AG04449 (cell line): ENCODE data around the gene CDH12.

Experiments used
- CTCF ChIA-PET: fragments of 350-600 bp; formaldehyde crosslinking; extraction: SDS; loops from one replicate; lab custom pipeline; 2021; ENCODE audit warnings: antibody characterized with exemption; lab: Yijun Ruan, JAX
- POLR2A ChIA-PET: fragments of 400-600, 350-600 bp; formaldehyde crosslinking; extraction: SDS; loops from one replicate; lab custom pipeline; 2020; ENCODE audit warnings: antibody characterized with exemption, inconsistent platforms; lab: Yijun Ruan, JAX
- DNase-seq: peaks from one replicate; pipeline ENCODE4 v3.0.0-alpha.2; 2010; ENCODE audit warnings: low read depth, low spot score
- H3K4me3 ChIP-seq: 2 replicates; pipeline ENCODE4 v1.5.1; 2011; ENCODE audit warnings: low read depth, mild to moderate bottlenecking, control low read depth, low read length
- TF ChIP-seq, protein P1 (sequence below): IDR thresholded peaks from one replicate; pipeline ENCODE4 v1.5.1; 2011; ENCODE audit warnings: mild to moderate bottlenecking, moderate library complexity, low read length, control low read depth, inconsistent platforms; ENCODE audit not compliant: insufficient read depth; ENCODE audit errors: missing control alignments

Gene CDH12

DNA sequence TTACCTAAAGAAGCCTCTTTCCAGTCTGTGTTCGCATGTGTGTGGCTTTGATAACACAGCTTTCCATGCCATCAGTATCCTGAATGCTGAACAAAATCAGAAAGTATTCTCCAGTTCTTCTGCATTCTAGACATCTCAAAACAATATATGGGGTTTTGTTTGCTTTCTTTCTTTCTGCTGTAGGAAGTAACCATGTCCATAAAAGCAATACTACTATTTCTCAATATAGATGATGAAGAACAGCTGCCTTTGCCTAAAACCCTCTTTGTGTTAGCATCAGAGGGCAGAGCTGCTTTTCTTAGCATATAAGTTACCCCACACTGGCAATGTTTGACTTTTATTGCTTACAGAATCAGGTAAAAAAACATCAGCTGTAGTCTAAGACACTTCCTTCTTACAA is 963.6 kb downstream of the CDH12 start:
- no peak overlapping the region for H3K4me3 ChIP-seq
- DNase-seq = no peak
- ChIA-PET CTCF (no interaction called here), POLR2A (no interaction called here)
- TF ChIP-seq, protein P1, sequence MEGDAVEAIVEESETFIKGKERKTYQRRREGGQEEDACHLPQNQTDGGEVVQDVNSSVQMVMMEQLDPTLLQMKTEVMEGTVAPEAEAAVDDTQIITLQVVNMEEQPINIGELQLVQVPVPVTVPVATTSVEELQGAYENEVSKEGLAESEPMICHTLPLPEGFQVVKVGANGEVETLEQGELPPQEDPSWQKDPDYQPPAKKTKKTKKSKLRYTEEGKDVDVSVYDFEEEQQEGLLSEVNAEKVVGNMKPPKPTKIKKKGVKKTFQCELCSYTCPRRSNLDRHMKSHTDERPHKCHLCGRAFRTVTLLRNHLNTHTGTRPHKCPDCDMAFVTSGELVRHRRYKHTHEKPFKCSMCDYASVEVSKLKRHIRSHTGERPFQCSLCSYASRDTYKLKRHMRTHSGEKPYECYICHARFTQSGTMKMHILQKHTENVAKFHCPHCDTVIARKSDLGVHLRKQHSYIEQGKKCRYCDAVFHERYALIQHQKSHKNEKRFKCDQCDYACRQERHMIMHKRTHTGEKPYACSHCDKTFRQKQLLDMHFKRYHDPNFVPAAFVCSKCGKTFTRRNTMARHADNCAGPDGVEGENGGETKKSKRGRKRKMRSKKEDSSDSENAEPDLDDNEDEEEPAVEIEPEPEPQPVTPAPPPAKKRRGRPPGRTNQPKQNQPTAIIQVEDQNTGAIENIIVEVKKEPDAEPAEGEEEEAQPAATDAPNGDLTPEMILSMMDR = no peak

DNA sequence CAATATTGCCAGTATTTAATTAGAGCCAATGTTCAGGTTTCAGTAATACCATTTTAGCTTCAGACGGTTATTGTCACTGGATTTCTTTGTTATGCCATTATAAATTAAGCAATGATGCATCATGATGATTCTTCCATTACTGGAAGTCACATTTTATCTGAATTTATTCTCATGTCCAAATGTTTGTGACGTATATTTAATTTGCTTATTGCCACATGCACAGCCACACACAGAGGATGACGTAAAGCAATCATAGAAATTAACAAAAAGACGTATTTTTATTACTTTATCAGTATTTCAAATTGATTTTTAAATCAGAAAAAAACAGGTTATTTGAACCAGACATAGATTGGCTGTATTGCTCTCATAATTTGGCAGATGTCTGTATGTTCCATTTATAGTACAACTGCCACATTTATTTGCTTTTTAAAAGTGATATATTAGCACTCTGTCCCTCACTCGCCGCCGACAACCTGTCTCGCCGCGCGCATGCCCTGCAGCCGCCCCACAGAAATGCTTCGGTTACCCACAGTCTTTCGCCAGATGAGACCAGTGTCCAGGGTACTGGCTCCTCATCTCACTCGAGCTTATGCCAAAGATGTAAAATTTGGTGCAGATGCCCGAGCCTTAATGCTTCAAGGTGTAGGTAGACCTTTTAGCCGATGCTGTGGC is 970.9 kb downstream of the CDH12 start:
- ChIA-PET POLR2A (no interaction called here), CTCF (no interaction called here)
- TF ChIP-seq, protein P1 = no peak

DNA sequence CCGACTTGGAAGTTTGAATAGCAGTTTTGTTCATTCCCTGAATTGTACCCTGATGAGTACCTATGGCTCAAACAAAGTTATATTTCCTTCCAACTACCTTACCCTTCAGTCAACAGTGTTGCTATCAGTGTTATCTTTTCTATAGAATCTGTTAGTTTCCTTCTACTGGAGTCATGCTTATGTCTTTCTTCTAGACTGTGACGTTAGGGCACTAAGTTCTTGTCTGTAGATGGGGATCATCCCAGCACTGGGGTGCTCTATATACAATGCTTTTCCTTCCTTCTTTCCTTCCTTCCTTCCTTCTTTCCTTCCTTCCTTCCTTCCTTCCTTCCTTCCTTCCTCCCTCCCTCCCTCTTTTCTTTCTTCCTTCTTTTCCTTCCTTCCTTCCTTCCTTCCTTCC is 973.0 kb downstream of the CDH12 start:
- CTCF ChIA-PET = no interaction called here
- no peak overlapping the region for H3K4me3 ChIP-seq
- no peak for DNase-seq
- POLR2A ChIA-PET = no interaction called here
- TF ChIP-seq, protein P1 = no peak

More for the DNA sequence above, 970.9 kb downstream of the CDH12 start:
- no peak overlapping the region for H3K4me3 ChIP-seq
- DNase-seq = no peak

DNA sequence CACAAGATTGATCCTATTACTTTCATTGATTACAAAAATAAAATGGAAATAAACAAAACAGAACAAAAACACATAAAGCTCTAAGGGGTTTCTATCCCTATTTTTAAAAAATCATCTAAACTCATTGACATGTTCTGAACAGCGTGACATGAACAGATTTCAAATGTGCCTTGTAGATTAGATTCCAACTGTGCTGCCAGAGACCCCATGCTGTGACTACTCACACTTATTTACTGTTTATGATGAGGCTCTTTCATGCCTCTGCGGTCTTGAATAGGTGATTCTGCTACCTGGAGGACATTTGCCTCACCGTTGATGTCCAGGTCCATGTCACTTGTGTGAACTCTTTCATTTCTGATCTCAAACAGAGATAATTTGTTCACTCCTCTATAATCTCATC is 990.2 kb downstream of the CDH12 start:
- H3K4me3 ChIP-seq = no peak overlapping the region
- ChIA-PET POLR2A (no interaction called here), CTCF (no interaction called here)
- TF ChIP-seq, protein P1 = no peak
- DNase-seq = no peak

DNA sequence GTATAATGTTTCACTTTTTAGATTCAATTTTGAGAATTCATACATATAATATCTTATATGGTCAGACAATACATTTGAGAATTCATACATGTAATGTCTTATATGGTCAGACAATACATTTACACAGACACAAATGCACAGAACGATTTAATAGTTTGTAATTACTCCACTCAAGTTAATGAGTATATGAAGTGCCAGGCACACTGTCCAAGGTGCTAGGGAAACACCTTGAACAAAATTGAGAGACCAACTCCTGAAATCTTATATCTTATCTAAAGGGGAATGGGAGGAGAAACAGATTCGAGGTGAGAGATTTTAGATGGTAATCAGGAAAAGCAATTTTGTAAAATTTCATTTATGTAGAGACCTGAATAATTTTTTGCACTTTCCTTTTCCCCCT is 994.7 kb downstream of the CDH12 start:
- TF ChIP-seq, protein P1 = no peak
- H3K4me3 ChIP-seq = no peak overlapping the region
- CTCF ChIA-PET = no interaction called here
- POLR2A ChIA-PET = no interaction called here
- no peak for DNase-seq

DNA sequence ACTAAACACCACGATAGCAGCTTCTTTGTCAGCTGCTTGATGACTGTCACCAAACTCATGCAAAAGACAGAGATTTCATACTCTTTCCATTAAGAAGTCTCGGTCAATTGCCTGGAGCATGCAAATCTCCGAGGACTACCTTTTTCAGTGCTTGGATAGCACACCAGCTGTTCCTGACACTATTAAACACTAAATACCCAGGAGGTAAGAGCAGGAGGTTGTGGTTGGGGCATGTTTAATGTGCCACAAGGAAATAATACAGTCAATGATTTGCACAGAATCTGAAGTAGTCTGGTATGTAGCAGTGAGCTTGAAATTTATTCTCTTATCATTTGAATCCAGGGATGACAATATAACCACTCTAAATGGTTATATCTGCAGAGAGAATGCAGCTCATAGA is 996.2 kb downstream of the CDH12 start:
- POLR2A ChIA-PET = no interaction called here
- CTCF ChIA-PET = no interaction called here
- TF ChIP-seq, protein P1 = no peak
- DNase-seq = no peak
- H3K4me3 ChIP-seq = no peak overlapping the region
